ENCODE measurements around the gene HCN4. TPM values are rescaled to one million over a fixed set of nuclear protein-coding genes. Genes with fewer than 3 reads are reported as not detected.
A peak's percentile ranks its signal among the peaks of the same experiment; 100 is the strongest.
"Not testable (repeated sequence)": the region's sequence is repeated elsewhere in the genome, so short reads cannot be mapped to it uniquely, and the experiment has no call there.

HCN4 gene
- total RNA-seq, 2 donors from 2014 or later = not detected

- DNase-seq = no peak
- ATAC-seq (replicated peaks in 1 of 2) = peak in 1 of 2 donors; percentile 45
- no peak overlapping the region for H3K27ac Mint-ChIP-seq
- no peaks in the 10 kb centered on the region for H3K27me3 Mint-ChIP-seq (ENCODE audit: low read depth)
- peaks cover 11% of the 10 kb centered on the region for H3K4me1 Mint-ChIP-seq (ENCODE audit: low read depth)
- no peak overlapping the region for H3K4me3 Mint-ChIP-seq
- no peaks in the 10 kb centered on the region for H3K36me3 Mint-ChIP-seq (ENCODE audit: insufficient read depth in 2 of 2)
- H3K9me3 Mint-ChIP-seq = no peaks in the 10 kb centered on the region
These were observed 63.2 kb downstream of the HCN4 start for GRCh38 chr15:73305331-73306211.

- H3K27me3 Mint-ChIP-seq (ENCODE audit: low read depth) = no peaks in the 10 kb centered on the region
- H3K27ac Mint-ChIP-seq = no peak overlapping the region
- no peaks in the 10 kb centered on the region for H3K36me3 Mint-ChIP-seq (ENCODE audit: insufficient read depth in 2 of 2)
- DNase-seq (no peak), ATAC-seq (replicated peaks in 1 of 2) (no peak)
- peaks cover 11% of the 10 kb centered on the region for H3K4me1 Mint-ChIP-seq (ENCODE audit: low read depth)
- no peaks in the 10 kb centered on the region for H3K9me3 Mint-ChIP-seq
- H3K4me3 Mint-ChIP-seq = no peak overlapping the region
These were observed 65.1 kb downstream of the HCN4 start for GRCh38 chr15:73303636-73304035.

GRCh38 chr15:73300286-73300685 is 68.5 kb downstream of the HCN4 start:
- not testable (repeated sequence) for ATAC-seq (replicated peaks in 1 of 2); H3K4me3 Mint-ChIP-seq; DNase-seq; H3K27ac Mint-ChIP-seq; H3K9me3 Mint-ChIP-seq; H3K36me3 Mint-ChIP-seq (ENCODE audit: insufficient read depth in 2 of 2); H3K27me3 Mint-ChIP-seq (ENCODE audit: low read depth)
- H3K4me1 Mint-ChIP-seq (ENCODE audit: low read depth) = peaks cover 11% of the 10 kb centered on the region

GRCh38 chr15:73298522-73299245 is 70.1 kb downstream of the HCN4 start:
- ATAC-seq (replicated peaks in 1 of 2) (no peak), DNase-seq (no peak)
- Mint-ChIP-seq H3K9me3 (no peaks in the 10 kb centered on the region), H3K36me3 (ENCODE audit: insufficient read depth in 2 of 2) (no peaks in the 10 kb centered on the region), H3K27ac (no peak overlapping the region), H3K4me1 (ENCODE audit: low read depth) (peaks cover 10% of the 10 kb centered on the region), H3K4me3 (no peak overlapping the region), H3K27me3 (ENCODE audit: low read depth) (no peaks in the 10 kb centered on the region)

- DNase-seq = no peak
- Mint-ChIP-seq H3K27ac (no peak overlapping the region), H3K9me3 (no peaks in the 10 kb centered on the region), H3K27me3 (ENCODE audit: low read depth) (no peaks in the 10 kb centered on the region), H3K4me3 (no peak overlapping the region), H3K36me3 (ENCODE audit: insufficient read depth in 2 of 2) (no peaks in the 10 kb centered on the region), H3K4me1 (ENCODE audit: low read depth) (no peaks in the 10 kb centered on the region)
- no peak for ATAC-seq (replicated peaks in 1 of 2)
These were observed 72.0 kb downstream of the HCN4 start for GRCh38 chr15:73296609-73297353.

GRCh38 chr15:73295630-73296286 is 73.0 kb downstream of the HCN4 start:
- no peaks in the 10 kb centered on the region for H3K27me3 Mint-ChIP-seq (ENCODE audit: low read depth)
- no peaks in the 10 kb centered on the region for H3K9me3 Mint-ChIP-seq
- H3K4me3 Mint-ChIP-seq = no peak overlapping the region
- H3K27ac Mint-ChIP-seq = no peak overlapping the region
- ATAC-seq (replicated peaks in 1 of 2) (no peak), DNase-seq (no peak)
- no peaks in the 10 kb centered on the region for H3K4me1 Mint-ChIP-seq (ENCODE audit: low read depth)
- no peaks in the 10 kb centered on the region for H3K36me3 Mint-ChIP-seq (ENCODE audit: insufficient read depth in 2 of 2)

- ATAC-seq (replicated peaks in 1 of 2) (no peak), DNase-seq (no peak)
- Mint-ChIP-seq H3K4me1 (ENCODE audit: low read depth) (no peaks in the 10 kb centered on the region), H3K27me3 (ENCODE audit: low read depth) (no peaks in the 10 kb centered on the region), H3K9me3 (no peaks in the 10 kb centered on the region), H3K4me3 (no peak overlapping the region), H3K36me3 (ENCODE audit: insufficient read depth in 2 of 2) (peaks cover 0 to 2% of the 10 kb centered on the region in 2 donors), H3K27ac (no peak overlapping the region)
These were observed 75.0 kb downstream of the HCN4 start for GRCh38 chr15:73293773-73294172.

GRCh38 chr15:73291441-73291840 is 77.3 kb downstream of the HCN4 start:
- H3K4me3 Mint-ChIP-seq = no peak overlapping the region
- peaks cover 7% of the 10 kb centered on the region for H3K4me1 Mint-ChIP-seq (ENCODE audit: low read depth)
- ATAC-seq (replicated peaks in 1 of 2) (no peak), DNase-seq (no peak)
- H3K36me3 Mint-ChIP-seq (ENCODE audit: insufficient read depth in 2 of 2) = peaks cover 0 to 2% of the 10 kb centered on the region in 2 donors
- no peak overlapping the region for H3K27ac Mint-ChIP-seq
- H3K27me3 Mint-ChIP-seq (ENCODE audit: low read depth) = peaks cover 6% of the 10 kb centered on the region
- no peaks in the 10 kb centered on the region for H3K9me3 Mint-ChIP-seq

- H3K27ac Mint-ChIP-seq = no peak overlapping the region
- H3K4me3 Mint-ChIP-seq = no peak overlapping the region
- DNase-seq (no peak), ATAC-seq (replicated peaks in 1 of 2) (no peak)
- H3K27me3 Mint-ChIP-seq (ENCODE audit: low read depth) = peaks cover 7% of the 10 kb centered on the region
- H3K4me1 Mint-ChIP-seq (ENCODE audit: low read depth) = peaks cover 15% of the 10 kb centered on the region
- H3K9me3 Mint-ChIP-seq = no peaks in the 10 kb centered on the region
- H3K36me3 Mint-ChIP-seq (ENCODE audit: insufficient read depth in 2 of 2) = peaks cover 0 to 2% of the 10 kb centered on the region in 2 donors
These were observed 81.7 kb downstream of the HCN4 start for GRCh38 chr15:73287019-73287418.

GRCh38 chr15:73286311-73286710 is 82.4 kb downstream of the HCN4 start:
- Mint-ChIP-seq H3K4me1 (ENCODE audit: low read depth) (peaks cover 15% of the 10 kb centered on the region), H3K27ac (no peak overlapping the region), H3K9me3 (no peaks in the 10 kb centered on the region), H3K27me3 (ENCODE audit: low read depth) (peaks cover 7% of the 10 kb centered on the region), H3K36me3 (ENCODE audit: insufficient read depth in 2 of 2) (peaks cover 0 to 2% of the 10 kb centered on the region in 2 donors), H3K4me3 (no peak overlapping the region)
- DNase-seq (no peak), ATAC-seq (replicated peaks in 1 of 2) (no peak)

- Mint-ChIP-seq H3K9me3 (no peaks in the 10 kb centered on the region), H3K4me1 (ENCODE audit: low read depth) (peaks cover 15% of the 10 kb centered on the region), H3K36me3 (ENCODE audit: insufficient read depth in 2 of 2) (peaks cover 0 to 2% of the 10 kb centered on the region in 2 donors), H3K27ac (no peak overlapping the region), H3K27me3 (ENCODE audit: low read depth) (peaks cover 7% of the 10 kb centered on the region), H3K4me3 (no peak overlapping the region)
- DNase-seq = no peak
- no peak for ATAC-seq (replicated peaks in 1 of 2)
These were observed 84.6 kb downstream of the HCN4 start for GRCh38 chr15:73284090-73284716.

- ATAC-seq (replicated peaks in 1 of 2) (no peak), DNase-seq (no peak)
- Mint-ChIP-seq H3K4me3 (no peak overlapping the region), H3K27me3 (ENCODE audit: low read depth) (peaks cover 7% of the 10 kb centered on the region), H3K4me1 (ENCODE audit: low read depth) (peaks cover 15% of the 10 kb centered on the region), H3K27ac (no peak overlapping the region), H3K36me3 (ENCODE audit: insufficient read depth in 2 of 2) (no peaks in the 10 kb centered on the region), H3K9me3 (no peaks in the 10 kb centered on the region)
These were observed 85.3 kb downstream of the HCN4 start for GRCh38 chr15:73283366-73283962.
